Activated T-cell treated with anti-CD3 and anti-CD28 coated beads, Interleukin-2, amount 50 U/mL, for 48 hours (primary cell): ENCODE data around the gene SF3B3.
"Not testable (repeated sequence)": the region's sequence is repeated elsewhere in the genome, so short reads cannot be mapped to it uniquely, and the experiment has no call there.

ENCODE experiments used
- DNase-seq, 2 experiments: peaks; one replicate each; pipeline ENCODE4 v3.0.0-alpha.2; 2020

The SF3B3 gene

GRCh38 chr16:70569752-70570151 lies 46.1 kb downstream of the SF3B3 start:
- no peak for DNase-seq

GRCh38 chr16:70570967-70571570 lies 47.5 kb downstream of the SF3B3 start:
- DNase-seq, result no peak

DNA sequence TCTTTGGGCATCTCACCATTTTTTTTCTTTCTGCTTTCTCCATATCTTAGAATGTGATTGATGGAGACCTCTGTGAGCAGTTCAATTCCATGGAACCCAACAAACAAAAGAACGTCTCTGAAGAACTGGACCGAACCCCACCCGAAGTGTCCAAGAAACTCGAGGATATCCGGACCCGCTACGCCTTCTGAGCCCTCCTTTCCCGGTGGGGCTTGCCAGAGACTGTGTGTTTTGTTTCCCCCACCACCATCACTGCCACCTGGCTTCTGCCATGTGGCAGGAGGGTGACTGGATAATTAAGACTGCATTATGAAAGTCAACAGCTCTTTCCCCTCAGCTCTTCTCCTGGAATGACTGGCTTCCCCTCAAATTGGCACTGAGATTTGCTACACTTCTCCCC lies 48.0 kb downstream of the SF3B3 start:
- no peak for DNase-seq

- no peak for DNase-seq
These were observed 48.7 kb downstream of the SF3B3 start for GRCh38 chr16:70572050-70572925.

- DNase-seq, result no peak
These were observed 49.3 kb downstream of the SF3B3 start for GRCh38 chr16:70572926-70573270.

- no peak for DNase-seq
These were observed 50.0 kb downstream of the SF3B3 start for GRCh38 chr16:70573451-70574121.

DNA sequence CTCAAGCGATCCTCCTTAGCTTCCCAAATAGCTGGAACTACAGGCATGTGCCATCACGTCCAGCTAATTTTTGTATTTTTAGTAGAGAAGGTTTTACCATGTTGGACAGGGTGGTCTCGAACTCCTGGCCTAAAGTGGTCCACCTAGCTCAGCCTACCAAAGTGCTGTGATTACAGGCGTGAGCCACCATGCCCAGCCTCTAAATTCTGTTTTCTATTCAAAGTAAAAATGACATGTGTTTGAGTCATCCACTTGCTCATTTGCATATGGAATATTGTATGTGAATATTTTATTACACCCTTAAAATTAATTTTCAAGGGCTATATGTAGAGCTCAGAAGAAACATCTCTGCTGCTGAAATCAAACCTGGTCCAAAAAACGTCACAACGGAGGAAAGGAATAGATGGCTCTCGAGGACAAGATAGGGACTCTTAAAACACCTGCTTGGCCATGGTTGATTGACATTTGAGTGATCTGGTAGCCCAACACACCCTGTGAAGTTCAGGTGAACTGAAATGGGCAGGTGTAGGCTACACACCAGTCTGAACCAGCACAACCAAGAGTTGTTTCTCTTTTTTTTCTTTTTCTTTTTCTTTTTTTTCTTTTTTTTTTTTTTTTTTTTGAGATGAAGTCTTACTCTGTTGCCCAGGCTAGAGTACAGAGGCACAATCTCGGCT lies 51.1 kb downstream of the SF3B3 start:
- no peak for DNase-seq

DNA sequence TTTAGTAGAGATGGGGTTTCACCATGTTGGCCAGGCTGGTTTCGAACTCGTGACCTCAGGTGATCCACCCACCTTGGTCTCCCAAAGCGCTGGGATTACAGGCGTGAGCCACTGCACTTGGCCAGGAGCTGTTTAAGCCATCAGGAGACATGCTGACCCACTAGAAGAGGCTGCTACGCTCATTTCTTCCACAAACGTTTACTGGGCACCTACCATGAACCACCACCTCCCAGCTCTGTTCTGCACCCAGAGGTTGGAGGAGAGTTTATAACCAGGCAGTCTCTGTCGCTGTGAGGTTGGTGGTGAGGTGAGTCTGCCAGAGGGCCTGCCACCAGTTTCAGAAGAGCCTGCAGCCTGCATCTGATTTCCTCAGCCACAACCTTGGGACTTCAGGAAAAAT lies 51.8 kb downstream of the SF3B3 start:
- DNase-seq, result no peak

DNA sequence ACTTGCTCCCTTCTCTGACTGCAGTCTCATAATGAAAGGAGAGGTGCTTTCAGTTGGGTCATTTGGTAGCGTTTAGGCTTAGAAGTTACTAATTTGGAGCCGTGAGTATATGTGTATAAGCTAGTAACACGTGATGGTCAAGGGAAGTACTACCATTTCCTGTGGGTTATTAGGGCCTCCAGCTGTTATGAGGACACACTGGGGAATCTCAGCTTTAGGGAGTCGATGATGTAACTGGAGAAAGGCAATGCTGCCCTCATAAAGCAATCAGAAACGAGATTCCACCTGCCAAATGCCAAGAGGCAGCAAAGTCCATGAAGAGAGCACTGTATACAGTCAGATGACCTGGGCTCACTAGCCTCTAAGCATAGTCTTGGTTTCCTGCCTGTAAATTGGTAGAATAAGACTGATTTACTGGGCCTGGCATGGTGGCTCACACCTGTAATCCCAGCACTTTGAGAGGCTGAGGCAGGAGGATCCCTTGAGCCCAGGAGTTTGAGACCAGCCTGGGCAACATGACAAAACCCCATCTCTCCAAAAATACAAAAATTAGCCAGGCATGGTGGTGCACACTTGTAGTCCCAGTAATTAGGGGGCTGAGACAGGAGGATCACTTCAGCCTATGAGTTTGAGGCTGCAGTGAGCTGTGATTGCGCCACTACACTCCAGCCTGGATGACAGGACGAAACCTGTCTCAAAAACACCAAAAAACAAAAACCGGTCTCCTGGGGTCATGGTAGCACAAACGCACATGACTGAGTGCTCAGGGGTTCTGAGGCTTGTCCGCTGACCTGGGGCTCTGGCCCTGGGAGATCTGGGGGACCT lies 53.0 kb downstream of the SF3B3 start:
- DNase-seq, result no peak

- DNase-seq, result peak in 1 of 2 experiments; percentile 45
These were observed 53.7 kb downstream of the SF3B3 start for GRCh38 chr16:70577256-70577698.

- no peak for DNase-seq
These were observed 54.4 kb downstream of the SF3B3 start for GRCh38 chr16:70578035-70578434.

GRCh38 chr16:70579248-70579647 lies 55.6 kb downstream of the SF3B3 start:
- no peak for DNase-seq

GRCh38 chr16:70579648-70580630 lies 56.3 kb downstream of the SF3B3 start:
- DNase-seq, result no peak

DNA sequence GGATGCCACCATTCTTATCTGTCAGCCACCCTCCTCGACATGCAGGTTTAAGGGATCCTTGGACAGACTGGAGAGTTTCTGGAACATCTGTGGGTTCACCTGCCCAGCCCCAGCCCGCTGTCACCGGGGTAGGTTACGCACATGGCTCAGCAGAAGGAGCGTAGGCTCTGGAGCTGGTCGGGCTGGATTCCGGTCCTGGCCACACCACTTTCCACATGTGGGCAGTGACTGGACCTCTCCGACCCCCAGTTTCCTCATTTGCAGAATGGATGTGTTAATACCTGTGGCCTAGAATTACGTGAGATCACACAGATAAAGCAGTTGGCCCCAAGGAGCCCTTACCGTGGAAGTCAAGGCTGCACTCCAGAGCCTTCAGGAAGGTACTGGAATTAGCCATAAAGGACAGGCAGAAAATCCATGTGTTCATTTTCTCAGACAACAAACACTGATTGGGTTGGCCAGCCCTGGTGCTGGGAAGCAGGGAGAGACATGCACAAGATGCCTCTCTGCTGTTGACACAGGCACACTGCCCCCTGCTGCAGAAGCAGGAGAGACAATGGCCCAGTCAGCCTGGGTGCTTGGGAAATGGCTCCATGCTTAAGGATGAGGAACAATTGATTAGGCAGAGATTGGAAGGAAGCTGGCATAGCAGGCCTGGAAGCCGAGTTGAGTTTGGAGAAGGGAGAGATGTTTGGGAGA lies 58.8 kb downstream of the SF3B3 start:
- no peak for DNase-seq

GRCh38 chr16:70586731-70587130 lies 63.1 kb downstream of the SF3B3 start:
- no peak for DNase-seq

DNA sequence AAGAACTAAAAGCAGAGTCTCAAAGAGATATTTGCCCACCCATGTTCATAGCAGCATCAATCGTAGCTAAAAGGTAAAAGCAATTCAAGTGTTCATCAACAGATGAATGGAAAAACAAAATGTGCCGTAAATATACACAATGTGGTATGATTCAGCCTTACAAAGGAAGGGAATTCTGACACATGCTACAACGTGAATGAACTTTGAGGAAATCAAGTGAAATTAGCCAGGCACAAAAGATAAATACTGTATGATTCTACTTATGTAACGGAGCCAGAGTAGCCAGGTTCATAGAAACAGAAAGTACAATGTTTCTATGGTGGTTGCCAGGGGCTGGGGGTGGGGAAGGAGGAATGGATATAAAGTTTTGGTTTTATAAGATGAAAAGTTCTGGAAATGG lies 64.9 kb downstream of the SF3B3 start:
- DNase-seq, result no peak

DNA sequence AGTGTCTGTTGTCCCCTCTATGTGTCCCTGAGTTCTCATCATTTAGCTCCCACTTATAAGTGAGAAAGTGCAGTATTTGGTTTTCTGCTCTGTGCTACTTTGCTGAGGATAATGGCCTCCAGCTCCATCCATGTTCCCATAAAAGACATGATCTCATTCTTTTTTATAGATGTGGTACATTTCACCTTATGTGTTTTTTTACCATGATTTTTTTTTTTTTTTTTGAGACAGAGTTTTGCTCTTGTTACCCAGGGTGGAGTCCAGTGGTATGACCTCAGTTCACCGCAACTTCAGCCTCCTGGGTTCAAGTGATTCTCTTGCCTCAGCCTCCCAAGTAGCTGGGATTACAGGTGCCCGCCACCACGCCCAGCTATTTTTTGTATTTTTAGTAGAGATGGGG lies 65.8 kb downstream of the SF3B3 start:
- not testable (repeated sequence) for DNase-seq

GRCh38 chr16:70589998-70590471 lies 66.4 kb downstream of the SF3B3 start:
- DNase-seq, result no peak

DNA sequence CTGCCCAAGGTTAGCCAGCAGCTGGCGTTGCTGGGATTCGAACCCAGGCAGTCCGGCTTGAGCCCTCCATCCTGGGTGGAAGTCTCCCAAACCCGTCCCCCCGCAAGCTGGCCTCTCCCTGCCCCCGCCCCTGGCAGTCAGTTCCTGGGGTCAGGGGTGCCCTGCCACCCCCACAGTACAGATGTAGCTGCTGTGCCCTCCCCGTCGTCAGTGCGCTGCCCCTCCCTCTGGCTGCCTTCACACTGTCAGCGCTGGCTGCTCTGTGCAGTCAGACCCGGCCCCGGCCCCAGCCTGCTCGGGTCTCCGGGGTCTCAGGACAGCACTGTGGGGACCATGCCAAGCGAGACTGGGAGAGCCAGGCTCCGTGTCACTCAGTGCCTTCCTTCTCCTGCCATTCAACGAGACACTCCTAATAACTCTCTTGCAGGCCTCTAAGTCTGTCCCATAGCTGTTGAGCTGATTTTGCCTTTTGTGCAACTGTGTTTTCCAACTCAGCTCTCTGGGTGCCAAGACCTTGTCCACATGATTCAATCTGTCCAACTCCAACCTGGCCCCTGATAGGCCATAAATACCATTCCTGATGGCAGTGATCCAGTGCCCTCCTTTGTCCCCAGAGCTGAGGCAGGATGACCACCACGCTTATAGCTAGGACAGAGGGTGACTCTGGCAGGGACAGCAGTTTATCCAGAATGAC lies 67.3 kb downstream of the SF3B3 start:
- DNase-seq, result no peak

- DNase-seq, result no peak
These were observed 68.0 kb downstream of the SF3B3 start for GRCh38 chr16:70591615-70592014.
